ENCODE results near the gene BOK. TPM values are rescaled to one million over a fixed set of nuclear protein-coding genes. Genes with fewer than 3 reads are reported as not detected.
"Not testable (repeated sequence)": the region's sequence is repeated elsewhere in the genome, so short reads cannot be mapped to it uniquely, and the experiment has no call there.

Gene BOK
- total RNA-seq, 1 donor from 2014 or later = 83.3 TPM

DNA sequence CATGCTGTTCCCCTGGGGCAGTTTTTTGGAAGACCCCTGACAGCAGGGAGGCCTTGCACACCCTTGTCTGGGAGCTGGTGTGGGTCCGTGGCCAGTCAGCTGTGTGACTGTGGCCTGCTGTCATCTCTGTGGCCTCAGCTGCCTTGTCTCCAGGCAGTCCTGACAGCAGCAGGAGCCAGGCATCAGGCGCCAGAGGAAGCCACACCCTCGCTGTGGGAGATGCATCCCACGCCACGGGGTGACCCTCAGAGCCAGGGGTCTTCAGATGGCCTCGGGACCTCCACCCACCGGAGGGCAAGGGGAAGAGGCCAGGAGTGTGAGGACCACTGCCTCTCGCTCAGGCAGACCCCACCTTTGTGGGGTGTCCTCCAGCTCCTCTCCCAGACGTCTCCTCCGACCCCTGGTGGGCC lies 5.0 kb downstream of the BOK start:
- no peak overlapping the region for H3K4me3 ChIP-seq (ENCODE audit: low read depth, low read length)
- TF ChIP-seq, protein P1, sequence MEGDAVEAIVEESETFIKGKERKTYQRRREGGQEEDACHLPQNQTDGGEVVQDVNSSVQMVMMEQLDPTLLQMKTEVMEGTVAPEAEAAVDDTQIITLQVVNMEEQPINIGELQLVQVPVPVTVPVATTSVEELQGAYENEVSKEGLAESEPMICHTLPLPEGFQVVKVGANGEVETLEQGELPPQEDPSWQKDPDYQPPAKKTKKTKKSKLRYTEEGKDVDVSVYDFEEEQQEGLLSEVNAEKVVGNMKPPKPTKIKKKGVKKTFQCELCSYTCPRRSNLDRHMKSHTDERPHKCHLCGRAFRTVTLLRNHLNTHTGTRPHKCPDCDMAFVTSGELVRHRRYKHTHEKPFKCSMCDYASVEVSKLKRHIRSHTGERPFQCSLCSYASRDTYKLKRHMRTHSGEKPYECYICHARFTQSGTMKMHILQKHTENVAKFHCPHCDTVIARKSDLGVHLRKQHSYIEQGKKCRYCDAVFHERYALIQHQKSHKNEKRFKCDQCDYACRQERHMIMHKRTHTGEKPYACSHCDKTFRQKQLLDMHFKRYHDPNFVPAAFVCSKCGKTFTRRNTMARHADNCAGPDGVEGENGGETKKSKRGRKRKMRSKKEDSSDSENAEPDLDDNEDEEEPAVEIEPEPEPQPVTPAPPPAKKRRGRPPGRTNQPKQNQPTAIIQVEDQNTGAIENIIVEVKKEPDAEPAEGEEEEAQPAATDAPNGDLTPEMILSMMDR (conservative IDR thresholded peaks at IDR 0.05; ENCODE audit: low read depth, low read length) = no peak
- no peak for DNase-seq (ENCODE audit: low read depth)

DNA sequence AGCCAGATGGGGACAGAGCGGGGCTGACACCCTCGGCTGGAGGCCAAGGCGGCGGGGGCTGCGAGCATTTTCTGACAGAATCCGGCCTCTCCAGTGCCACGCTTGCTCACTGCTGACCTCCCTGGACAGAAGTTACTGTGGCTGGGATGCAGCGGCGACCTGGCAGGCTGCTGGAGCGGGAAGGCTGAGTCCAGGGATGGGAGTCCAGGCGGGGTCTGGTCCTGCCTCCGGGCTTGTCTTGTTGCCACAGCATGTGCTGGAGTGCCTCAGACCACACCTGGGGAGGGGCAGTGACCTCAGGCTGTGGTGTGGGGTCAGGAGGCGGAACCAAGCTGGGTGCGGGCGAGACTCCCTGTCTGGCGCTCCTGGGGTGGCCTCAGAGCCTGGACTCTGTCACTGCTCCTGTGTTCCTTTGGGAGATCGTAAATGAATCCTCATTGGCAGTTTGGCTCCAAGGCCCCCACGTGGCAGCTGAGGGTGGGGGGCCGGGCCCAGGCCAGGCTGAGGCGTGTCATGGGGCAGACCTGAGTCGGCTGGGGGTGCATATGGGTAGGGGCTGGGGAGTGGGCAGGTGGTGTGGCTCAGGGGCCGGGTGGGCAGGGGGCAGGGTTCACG lies 5.5 kb downstream of the BOK start:
- no peak for DNase-seq (ENCODE audit: low read depth)
- TF ChIP-seq, protein P1 (conservative IDR thresholded peaks at IDR 0.05; ENCODE audit: low read depth, low read length) = no peak
- no peak overlapping the region for H3K4me3 ChIP-seq (ENCODE audit: low read depth, low read length)

DNA sequence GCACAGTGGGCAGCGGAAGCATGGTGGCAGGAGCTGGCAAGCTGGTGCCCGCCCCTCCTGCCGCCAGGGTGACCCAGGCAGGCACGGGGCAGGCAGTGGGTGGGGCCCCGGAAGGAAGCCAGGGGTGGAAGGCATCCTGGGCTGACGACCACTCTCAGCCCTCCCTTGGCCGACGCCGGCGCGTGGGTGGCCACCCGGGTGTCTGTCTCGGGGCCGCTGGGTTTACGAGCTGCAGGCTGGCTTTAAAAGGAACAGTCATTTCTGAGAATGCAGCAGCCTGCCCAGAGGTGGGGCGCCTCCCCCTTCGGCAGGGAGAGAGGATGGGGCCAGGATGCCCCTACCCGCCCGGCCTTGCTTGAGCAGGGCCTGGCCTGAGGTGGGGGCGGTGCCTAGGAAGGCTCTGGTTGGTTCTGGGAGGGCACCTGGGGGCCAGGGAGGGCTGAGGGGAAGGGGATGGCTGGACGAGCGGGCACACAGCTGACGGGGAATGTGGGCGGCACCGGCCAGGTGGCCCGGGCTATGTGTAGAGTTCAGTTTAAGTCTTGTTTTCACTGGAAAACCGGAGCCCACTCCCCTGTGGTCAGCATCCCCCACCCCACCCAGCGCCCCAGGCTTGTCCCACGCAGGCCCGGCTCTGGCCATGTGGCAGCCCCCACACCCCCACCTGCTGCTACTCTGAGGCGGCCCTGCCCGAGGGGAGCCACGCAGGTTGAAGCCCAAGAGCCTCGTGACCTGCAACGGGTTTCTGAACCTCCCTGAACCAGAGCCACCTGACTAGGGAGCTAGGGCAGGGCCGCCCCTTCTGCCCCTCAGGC lies 6.3 kb downstream of the BOK start:
- no peak for DNase-seq (ENCODE audit: low read depth)
- TF ChIP-seq, protein P1 (conservative IDR thresholded peaks at IDR 0.05; ENCODE audit: low read depth, low read length) = no peak
- H3K4me3 ChIP-seq (ENCODE audit: low read depth, low read length) = no peak overlapping the region

DNA sequence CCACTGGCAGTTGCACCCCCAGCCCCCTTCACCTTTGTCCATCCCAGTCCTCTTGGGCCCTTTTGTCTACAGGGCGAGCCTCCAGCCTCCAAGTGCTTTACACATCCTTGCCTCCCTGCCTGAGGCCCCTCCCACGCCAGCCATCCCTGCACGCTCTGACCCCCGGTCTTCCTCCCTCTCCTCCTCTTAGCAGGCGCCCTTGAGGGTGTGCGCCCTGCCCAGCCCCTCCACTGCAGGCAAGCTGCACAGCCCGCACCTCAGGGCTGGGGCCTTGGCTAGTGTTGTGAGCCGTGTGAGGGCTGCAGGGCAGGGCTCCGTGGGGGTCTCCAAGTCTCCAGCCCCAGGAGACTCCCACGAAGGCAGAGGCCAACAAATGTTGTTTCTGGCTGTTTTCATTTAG lies 6.9 kb downstream of the BOK start:
- TF ChIP-seq, protein P1 (conservative IDR thresholded peaks at IDR 0.05; ENCODE audit: low read depth, low read length) = no peak
- DNase-seq (ENCODE audit: low read depth) = no peak
- no peak overlapping the region for H3K4me3 ChIP-seq (ENCODE audit: low read depth, low read length)

DNA sequence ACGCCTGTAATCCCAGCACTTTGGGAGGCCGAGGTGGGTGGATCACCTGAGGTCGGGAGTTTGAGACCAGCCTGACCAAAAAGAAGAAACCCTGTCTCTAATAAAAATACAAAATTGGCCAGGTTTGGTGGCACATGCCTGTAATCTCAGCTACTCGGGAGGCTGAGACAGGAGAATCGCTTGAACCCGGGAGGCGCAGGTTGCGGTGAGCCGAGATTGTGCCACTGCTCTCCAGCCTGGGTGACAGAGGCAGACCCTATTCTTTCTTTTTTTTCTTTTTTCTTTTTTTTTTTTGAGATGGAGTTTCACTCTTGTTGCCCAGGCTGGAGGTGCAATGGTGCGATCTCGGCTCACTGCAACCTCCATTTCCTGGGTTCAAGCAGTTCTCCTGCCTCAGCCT lies 7.5 kb downstream of the BOK start:
- H3K4me3 ChIP-seq (ENCODE audit: low read depth, low read length); DNase-seq (ENCODE audit: low read depth): not testable (repeated sequence)

DNA sequence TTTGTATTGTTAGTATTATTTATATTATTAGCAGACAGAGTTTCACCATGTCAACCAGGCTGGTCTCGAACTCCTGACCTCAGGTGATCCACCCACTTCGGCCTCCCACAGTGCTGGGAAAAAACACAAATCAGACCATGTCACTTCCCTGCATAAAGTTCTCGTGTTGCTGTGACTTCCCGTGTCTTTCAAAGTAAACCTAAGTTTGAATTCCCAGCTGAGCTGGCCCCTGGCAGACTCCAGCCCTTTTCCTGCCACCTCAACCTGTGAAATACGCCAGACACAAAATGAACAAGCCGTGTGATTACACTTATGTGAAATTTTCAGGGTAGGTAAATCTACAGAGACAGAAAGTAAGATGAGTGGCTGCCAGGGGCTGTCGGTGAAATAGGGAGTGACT lies 7.9 kb downstream of the BOK start:
- TF ChIP-seq, protein P1 (conservative IDR thresholded peaks at IDR 0.05; ENCODE audit: low read depth, low read length) = no peak
- no peak overlapping the region for H3K4me3 ChIP-seq (ENCODE audit: low read depth, low read length)
- no peak for DNase-seq (ENCODE audit: low read depth)

DNA sequence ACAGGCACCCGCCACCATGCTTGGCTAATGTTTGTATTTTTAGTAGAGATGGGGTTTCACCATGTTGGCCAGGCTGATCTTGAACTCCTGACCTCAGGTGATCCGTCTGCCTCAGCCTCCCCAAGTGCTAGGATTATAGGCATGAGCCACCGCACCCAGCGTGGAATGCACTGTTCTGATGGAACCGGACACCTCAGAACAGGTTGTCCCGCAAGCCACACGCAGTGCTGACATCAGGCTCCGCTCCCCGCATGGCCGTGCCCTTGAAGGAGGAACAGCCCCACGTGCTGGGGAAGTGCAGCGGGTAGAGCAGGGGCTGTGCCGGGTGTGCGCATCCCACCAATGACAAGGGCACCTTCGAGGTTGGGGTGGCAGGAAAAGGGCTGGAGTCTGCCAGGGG lies 8.7 kb downstream of the BOK start:
- not testable (repeated sequence) for DNase-seq (ENCODE audit: low read depth); H3K4me3 ChIP-seq (ENCODE audit: low read depth, low read length)

DNA sequence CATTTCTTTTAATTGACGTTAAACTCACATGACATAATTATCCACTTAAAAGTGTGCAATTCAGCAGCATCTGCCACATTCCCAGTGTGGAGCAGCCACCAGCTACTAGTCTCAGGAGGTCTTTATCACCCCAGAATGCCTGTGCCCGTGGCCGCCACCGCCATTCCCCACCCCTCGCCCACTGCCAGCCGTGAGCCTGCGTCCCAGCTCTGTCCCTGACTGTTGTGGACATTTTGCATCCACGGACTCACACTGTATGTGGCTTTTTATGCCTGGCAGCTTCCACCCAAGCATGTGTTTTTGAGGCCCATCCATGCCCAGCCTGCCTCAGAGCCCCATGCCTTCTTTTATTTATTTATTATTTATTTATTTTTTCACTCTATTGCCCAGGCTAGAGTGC lies 9.2 kb downstream of the BOK start:
- no peak for DNase-seq (ENCODE audit: low read depth)
- H3K4me3 ChIP-seq (ENCODE audit: low read depth, low read length) = no peak overlapping the region
- TF ChIP-seq, protein P1 (conservative IDR thresholded peaks at IDR 0.05; ENCODE audit: low read depth, low read length) = no peak

Data from epithelial cell of proximal tubule (primary cell).